RPMI7951 (cell line): ENCODE results near the gene ATG7. TPM values are rescaled to one million over a fixed set of nuclear protein-coding genes. Genes with fewer than 3 reads are reported as not detected.

Experiments
- DNase-seq: peaks from one replicate; pipeline ENCODE4 v3.0.0-alpha.2; 2012; ENCODE audit warnings: low read depth
- total RNA-seq: library from RNA; depleted of rRNA; stranded (reverse); fragments of >200 nt; shearing (Covaris generic); gene quantifications from 2 replicates; pipeline ENCODE4 v1.2.3, GENCODE V29; 2014; rRNA removed

The ATG7 gene
- total RNA-seq, 1 experiment from 2014 or later = 103 TPM

GRCh38 chr3:11606865-11607440 lies 334.8 kb downstream of the ATG7 start:
- DNase-seq = no peak

Other genes starting within 250 kb of the ATG7 start
- 18.8 and 22.6 TPM in 2 replicates for gene HRH1, start 117.9 kb upstream of the ATG7 start, total RNA-seq